Activated CD4-positive, alpha-beta memory T cell treated with anti-CD3 and anti-CD28 coated beads for 36 hours (primary cell): Measurements from ENCODE around the gene NELL1. TPM values are rescaled to one million over a fixed set of nuclear protein-coding genes. Genes with fewer than 3 reads are reported as not detected.

Source experiments
- CTCF ChIA-PET: fragments of 350-600 bp; sonication (Branson Sonifier 250); formaldehyde crosslinking; loops from one replicate; lab custom pipeline; 2021; ENCODE audit warnings: antibody characterized with exemption, inconsistent platforms; lab: Charles Lee
- POLR2A ChIA-PET: fragments of 350-600 bp; sonication (Branson Sonifier 250); formaldehyde crosslinking; loops from one replicate; lab custom pipeline; 2021; ENCODE audit warnings: antibody characterized with exemption; lab: Charles Lee
- DNase-seq: peaks from one replicate; pipeline ENCODE4 v3.0.0-alpha.2; 2020
- H3K27ac Mint-ChIP-seq: one replicate; pipeline ENCODE4 v1.8.0; 2021; ENCODE audit warnings: mixed read lengths
- H3K27me3 Mint-ChIP-seq: one replicate; pipeline ENCODE4 v1.8.0; 2021; ENCODE audit warnings: mixed read lengths
- H3K36me3 Mint-ChIP-seq: one replicate; pipeline ENCODE4 v1.8.0; 2021; ENCODE audit warnings: mixed read lengths
- H3K4me1 Mint-ChIP-seq: one replicate; pipeline ENCODE4 v1.8.0; 2021; ENCODE audit warnings: low read depth, mixed read lengths
- H3K4me3 Mint-ChIP-seq: one replicate; pipeline ENCODE4 v1.8.0; 2021; ENCODE audit warnings: mild to moderate bottlenecking, mixed read lengths
- H3K9me3 Mint-ChIP-seq: one replicate; pipeline ENCODE4 v1.8.0; 2021; ENCODE audit warnings: mixed read lengths
- intact Hi-C: fragments of 100-400 bp; cut with micrococcal nuclease; formaldehyde crosslinking; loops from one replicate; pipeline ENCODE4 v1.15.1; 2023
- total RNA-seq, 2 experiments: library from RNA; stranded (reverse); gene quantifications; one replicate each; pipeline ENCODE4 v1.2.3, GENCODE V29; 2021

The NELL1 gene
- not detected for total RNA-seq

DNA sequence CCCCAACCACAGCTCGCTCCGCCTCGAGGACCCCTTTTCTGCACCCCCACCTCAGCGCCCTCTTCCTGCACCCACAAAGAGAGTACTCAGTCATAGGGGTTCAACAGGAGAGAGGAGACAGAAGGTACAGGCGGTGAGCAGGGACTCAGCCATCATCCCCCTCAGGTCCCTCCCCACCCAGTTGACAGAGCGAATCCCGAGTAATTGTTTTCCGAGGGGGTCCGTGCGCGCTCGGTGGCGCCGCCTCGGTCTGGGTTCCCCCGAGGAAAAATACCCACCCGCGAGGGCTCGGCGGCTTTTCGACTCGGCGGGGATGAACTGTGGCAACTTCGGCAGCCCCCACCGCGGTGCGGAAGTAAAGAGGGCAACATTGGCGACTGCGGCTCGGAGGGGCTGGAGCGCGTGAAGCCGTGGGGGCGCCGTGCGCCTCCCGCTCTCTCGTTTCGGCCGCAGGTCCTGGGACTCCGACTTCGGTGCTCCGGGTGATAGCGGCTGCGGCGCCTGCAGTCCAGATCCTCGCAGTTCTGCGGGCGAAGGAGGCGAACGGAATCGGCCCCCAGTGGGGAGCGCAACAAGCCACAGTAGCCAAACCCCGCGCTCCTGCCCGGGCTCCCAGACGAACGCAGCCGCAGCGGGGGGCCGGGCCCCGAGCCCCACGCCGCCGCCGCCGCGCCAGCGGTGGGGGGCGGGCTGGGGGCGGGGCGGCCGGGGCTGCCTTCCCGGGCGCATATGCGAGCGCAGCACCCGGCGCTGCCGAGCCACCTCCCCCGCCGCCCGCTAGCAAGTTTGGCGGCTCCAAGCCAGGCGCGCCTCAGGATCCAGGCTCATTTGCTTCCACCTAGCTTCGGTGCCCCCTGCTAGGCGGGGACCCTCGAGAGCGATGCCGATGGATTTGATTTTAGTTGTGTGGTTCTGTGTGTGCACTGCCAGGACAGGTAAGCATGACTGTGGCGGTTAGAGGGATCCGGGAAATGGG is at the start of gene NELL1:
NELL1 (plus strand) TSS at position 743 of the 976 bp plus-strand sequence.
- peaks cover 3% of the 10 kb centered on the region for H3K4me1 Mint-ChIP-seq
- intact Hi-C loops = no loop called here
- H3K9me3 Mint-ChIP-seq = no peaks in the 10 kb centered on the region
- POLR2A ChIA-PET = no interaction called here
- H3K36me3 Mint-ChIP-seq = no peaks in the 10 kb centered on the region
- DNase-seq = no peak
- H3K4me3 Mint-ChIP-seq = no peak within 1 kb of the TSS
- peaks cover 48% of the 10 kb centered on the region for H3K27me3 Mint-ChIP-seq
- CTCF ChIA-PET = no interaction called here
- H3K27ac Mint-ChIP-seq = no peak within 1 kb of the TSS

DNA sequence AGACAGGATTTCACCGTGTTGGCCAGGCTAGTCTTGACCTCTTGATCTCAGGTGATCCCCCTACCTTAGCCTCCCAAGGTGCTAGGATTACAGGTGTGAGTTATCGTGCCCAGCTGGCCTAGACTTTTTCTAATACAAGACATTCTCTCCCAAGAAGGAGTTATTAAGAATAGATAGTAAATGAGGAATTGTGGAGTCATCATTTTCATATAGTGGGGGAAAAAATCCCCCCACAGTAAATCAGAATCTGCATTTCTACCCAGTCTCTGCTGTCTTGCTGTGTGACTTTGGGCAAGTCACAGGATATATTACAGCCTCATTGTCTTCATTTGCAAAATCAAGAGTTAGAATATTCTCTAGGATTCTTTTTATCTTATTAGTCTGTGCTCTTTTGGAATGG is 48.4 kb upstream of the NELL1 start:
- ChIA-PET POLR2A (no interaction called here), CTCF (interaction anchor here (0.9 to 1.0 kb wide), 2 partner anchors 11 to 27 kb away, joined by 3 to 4 read pairs; no protein-coding TSS in a partner anchor)
- Mint-ChIP-seq H3K4me1 (no peaks in the 10 kb centered on the region), H3K4me3 (no peak overlapping the region), H3K36me3 (no peaks in the 10 kb centered on the region), H3K27me3 (peaks cover 7% of the 10 kb centered on the region), H3K27ac (no peak overlapping the region), H3K9me3 (no peaks in the 10 kb centered on the region)
- no peak for DNase-seq
- intact Hi-C loops = no loop called here

DNA sequence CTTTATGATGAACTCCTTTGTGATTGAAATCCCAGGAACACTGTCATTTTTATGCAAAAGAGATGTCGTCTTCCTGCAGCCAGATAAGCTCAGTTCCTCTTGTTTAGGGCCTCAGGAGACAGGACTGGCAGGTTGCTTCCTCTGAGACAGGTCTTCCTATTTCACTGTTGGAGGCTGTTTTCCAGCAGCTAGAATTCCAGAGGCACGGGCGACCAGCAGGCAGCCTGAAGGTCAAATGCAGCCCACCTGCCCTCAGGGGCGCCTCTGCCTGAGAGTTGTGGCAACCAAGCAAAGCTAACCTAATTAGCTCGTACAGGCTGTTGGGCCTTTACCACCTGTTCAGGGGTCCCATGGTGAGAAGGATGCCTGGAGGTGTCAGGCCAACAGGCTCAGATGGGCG is 47.7 kb upstream of the NELL1 start:
- ChIA-PET POLR2A (no interaction called here), CTCF (interaction anchor here (1.0 kb wide), 1 partner anchor 12 kb away, joined by 4 read pairs; no protein-coding TSS in a partner anchor)
- no peaks in the 10 kb centered on the region for H3K4me1 Mint-ChIP-seq
- DNase-seq = no peak
- no peak overlapping the region for H3K4me3 Mint-ChIP-seq
- H3K9me3 Mint-ChIP-seq = no peaks in the 10 kb centered on the region
- no peak overlapping the region for H3K27ac Mint-ChIP-seq
- intact Hi-C loops = no loop called here
- H3K27me3 Mint-ChIP-seq = peaks cover 3% of the 10 kb centered on the region
- no peaks in the 10 kb centered on the region for H3K36me3 Mint-ChIP-seq

- DNase-seq = no peak
- Mint-ChIP-seq H3K36me3 (no peaks in the 10 kb centered on the region), H3K27me3 (peaks cover 2% of the 10 kb centered on the region), H3K4me3 (no peak overlapping the region), H3K27ac (no peak overlapping the region), H3K4me1 (no peaks in the 10 kb centered on the region), H3K9me3 (no peaks in the 10 kb centered on the region)
- ChIA-PET CTCF (no interaction called here), POLR2A (no interaction called here)
- intact Hi-C loops = no loop called here
Observed at GRCh38 chr11:20623252-20623651, 46.1 kb upstream of the NELL1 start.

DNA sequence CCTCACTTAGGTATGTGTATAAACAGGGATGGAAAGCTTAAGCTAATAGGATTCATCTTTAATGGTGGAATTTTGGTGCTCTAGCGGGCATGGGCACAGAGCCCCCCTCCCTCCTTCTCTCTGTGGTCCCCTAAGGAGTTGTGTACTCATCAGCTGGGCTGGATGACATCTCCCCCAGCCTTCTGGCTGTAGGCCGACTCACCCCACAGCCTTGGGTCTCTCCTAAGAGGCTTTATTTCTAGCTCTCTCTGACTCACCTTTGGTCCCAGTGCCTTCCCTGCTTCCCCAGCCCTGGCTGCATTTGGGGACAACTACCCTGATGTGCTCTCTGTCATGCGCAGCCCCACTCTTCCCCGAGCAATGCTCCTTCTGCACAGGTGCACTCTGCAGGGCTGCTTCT is 43.1 kb upstream of the NELL1 start:
- no peaks in the 10 kb centered on the region for H3K36me3 Mint-ChIP-seq
- DNase-seq = no peak
- peaks cover 4% of the 10 kb centered on the region for H3K9me3 Mint-ChIP-seq
- POLR2A ChIA-PET = no interaction called here
- H3K4me3 Mint-ChIP-seq = no peak overlapping the region
- no peak overlapping the region for H3K27ac Mint-ChIP-seq
- no peaks in the 10 kb centered on the region for H3K4me1 Mint-ChIP-seq
- CTCF ChIA-PET = no interaction called here
- H3K27me3 Mint-ChIP-seq = peaks cover 2% of the 10 kb centered on the region
- intact Hi-C loops = no loop called here

DNA sequence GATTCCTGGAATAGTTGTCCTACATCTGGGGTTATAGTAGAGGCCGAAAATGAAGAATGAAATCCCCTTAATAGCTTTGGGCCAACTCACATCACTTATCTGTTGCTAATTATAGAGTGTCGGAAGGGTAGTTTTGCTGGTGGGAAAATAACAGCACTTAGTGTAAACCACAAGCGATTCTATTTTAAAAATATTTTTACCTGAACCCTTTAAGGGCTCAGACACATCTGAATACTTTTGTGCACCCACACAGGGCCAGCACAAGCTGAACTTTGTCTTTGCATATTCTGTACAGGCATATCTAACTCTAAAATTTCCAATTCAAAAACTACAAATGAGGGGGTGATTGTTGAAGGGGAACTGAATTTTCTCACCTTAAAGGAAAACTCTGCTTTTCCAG is 42.4 kb upstream of the NELL1 start:
- ChIA-PET CTCF (no interaction called here), POLR2A (no interaction called here)
- H3K4me1 Mint-ChIP-seq = no peaks in the 10 kb centered on the region
- no peaks in the 10 kb centered on the region for H3K36me3 Mint-ChIP-seq
- peaks cover 2% of the 10 kb centered on the region for H3K27me3 Mint-ChIP-seq
- intact Hi-C loops = no loop called here
- no peak for DNase-seq
- H3K9me3 Mint-ChIP-seq = peaks cover 4% of the 10 kb centered on the region
- no peak overlapping the region for H3K27ac Mint-ChIP-seq
- H3K4me3 Mint-ChIP-seq = no peak overlapping the region

DNA sequence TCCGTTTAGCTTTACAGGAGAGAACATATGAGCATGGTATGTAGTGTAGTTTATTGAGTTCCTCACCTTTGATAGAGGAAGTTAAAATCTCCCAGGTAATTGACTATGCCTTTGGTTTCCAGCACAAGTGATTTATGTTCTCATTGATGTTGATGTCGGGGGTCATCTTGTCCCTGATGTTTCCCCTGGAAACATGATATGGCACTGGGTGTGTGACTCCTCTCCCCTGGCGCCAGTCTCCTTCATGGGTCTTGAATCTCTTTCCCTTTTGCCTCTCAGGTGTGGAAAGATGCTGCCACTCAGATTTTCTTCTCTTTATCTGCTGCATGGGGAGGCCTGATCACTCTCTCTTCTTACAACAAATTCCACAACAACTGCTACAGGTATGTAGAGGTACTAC is 41.7 kb upstream of the NELL1 start:
- H3K4me3 Mint-ChIP-seq = no peak overlapping the region
- H3K27me3 Mint-ChIP-seq = peaks cover 2% of the 10 kb centered on the region
- intact Hi-C loops = no loop called here
- H3K27ac Mint-ChIP-seq = no peak overlapping the region
- CTCF ChIA-PET = no interaction called here
- H3K9me3 Mint-ChIP-seq = peaks cover 4% of the 10 kb centered on the region
- POLR2A ChIA-PET = no interaction called here
- no peak for DNase-seq
- H3K4me1 Mint-ChIP-seq = no peaks in the 10 kb centered on the region
- no peaks in the 10 kb centered on the region for H3K36me3 Mint-ChIP-seq

GRCh38 chr11:20631519-20632168 is 37.7 kb upstream of the NELL1 start:
- Mint-ChIP-seq H3K36me3 (no peaks in the 10 kb centered on the region), H3K27me3 (peaks cover 2% of the 10 kb centered on the region), H3K4me3 (no peak overlapping the region), H3K4me1 (no peaks in the 10 kb centered on the region), H3K9me3 (peaks cover 4% of the 10 kb centered on the region), H3K27ac (no peak overlapping the region)
- POLR2A ChIA-PET = no interaction called here
- CTCF ChIA-PET = no interaction called here
- intact Hi-C loops = no loop called here
- DNase-seq = no peak

DNA sequence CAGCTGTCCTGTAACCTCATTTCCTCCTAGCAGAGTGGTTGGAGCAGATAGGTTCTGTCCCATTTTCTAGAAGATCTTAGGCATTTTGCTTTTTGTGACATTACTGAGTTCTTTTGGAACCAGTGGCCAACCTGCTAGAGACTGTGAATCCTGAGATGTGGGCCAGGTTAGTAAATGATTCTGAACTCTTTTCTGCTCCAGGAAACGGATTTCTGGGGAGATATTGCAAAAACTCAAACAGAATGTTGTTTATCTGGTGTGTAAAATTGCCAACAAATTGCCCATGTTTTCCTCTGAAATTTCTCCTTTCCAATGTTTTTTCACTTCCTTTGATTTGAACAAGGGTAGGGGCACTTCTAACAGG is 37.2 kb upstream of the NELL1 start:
- POLR2A ChIA-PET = no interaction called here
- H3K36me3 Mint-ChIP-seq = no peaks in the 10 kb centered on the region
- peaks cover 2% of the 10 kb centered on the region for H3K27me3 Mint-ChIP-seq
- H3K9me3 Mint-ChIP-seq = peaks cover 4% of the 10 kb centered on the region
- intact Hi-C loops = no loop called here
- CTCF ChIA-PET = no interaction called here
- no peak overlapping the region for H3K4me3 Mint-ChIP-seq
- H3K27ac Mint-ChIP-seq = no peak overlapping the region
- H3K4me1 Mint-ChIP-seq = no peaks in the 10 kb centered on the region
- no peak for DNase-seq

DNA sequence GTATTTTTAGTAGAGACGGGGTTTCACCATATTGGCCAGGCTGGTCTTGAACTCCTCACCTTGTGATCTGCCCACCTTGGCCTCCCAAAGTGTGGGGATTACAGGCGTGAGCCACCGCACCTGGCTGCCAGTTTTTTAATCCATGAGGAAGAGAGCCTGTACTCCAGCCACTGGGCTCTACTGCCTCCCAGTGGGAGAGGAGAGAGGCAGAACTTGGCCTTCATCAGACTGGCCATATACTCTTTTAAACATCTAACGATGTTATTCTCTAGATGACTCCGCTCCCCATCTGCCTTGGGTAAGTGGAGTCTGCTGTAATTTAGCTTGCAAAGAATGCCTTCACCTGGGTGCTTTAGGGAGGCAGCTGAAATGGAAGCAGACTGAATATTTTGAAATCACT is 35.3 kb upstream of the NELL1 start:
- no peak for DNase-seq
- Mint-ChIP-seq H3K36me3 (no peaks in the 10 kb centered on the region), H3K4me1 (no peaks in the 10 kb centered on the region), H3K4me3 (no peak overlapping the region), H3K27me3 (peaks cover 2% of the 10 kb centered on the region), H3K9me3 (peaks cover 4% of the 10 kb centered on the region), H3K27ac (no peak overlapping the region)
- POLR2A ChIA-PET = no interaction called here
- intact Hi-C loops = no loop called here
- CTCF ChIA-PET = no interaction called here

DNA sequence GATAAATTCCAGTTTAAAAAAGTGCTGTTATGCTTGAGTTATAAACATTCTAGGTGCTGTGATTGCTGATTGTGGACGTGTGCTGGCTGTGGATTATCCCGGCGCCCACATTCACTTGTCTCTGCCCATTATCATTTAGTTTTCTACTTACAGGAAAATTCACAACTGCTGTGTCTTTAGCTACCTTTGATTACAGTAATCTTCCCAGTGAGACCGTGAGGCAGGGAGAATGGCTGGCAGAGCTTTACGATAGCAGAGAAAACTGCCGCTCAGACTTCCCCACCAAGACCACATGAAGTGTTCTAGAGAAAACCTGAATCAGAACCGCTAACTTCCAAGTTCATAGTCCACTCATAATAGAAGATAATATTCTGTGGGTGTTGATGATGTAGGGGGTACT is 34.6 kb upstream of the NELL1 start:
- intact Hi-C loops = no loop called here
- Mint-ChIP-seq H3K9me3 (peaks cover 4% of the 10 kb centered on the region), H3K27me3 (peaks cover 2% of the 10 kb centered on the region)

DNA sequence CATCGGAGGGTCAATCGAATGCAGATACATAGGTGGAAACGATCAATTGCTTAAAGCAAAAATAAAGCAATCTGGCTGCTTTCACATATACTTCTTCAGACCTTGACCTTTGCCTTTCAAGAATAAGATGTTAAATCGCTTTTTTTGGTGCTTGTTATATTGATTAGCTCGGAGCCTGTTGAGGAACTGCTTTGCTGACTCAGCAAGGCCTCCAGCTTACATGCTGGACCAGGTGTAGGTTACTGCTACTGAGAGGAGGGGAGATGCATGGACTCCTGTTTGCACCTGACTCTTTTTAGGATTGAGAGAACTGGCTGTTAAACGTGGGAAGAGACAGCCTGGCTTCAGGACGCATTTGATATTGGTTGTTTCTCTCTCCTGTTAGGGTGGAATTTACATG is 31.3 kb upstream of the NELL1 start:
- Mint-ChIP-seq H3K36me3 (no peaks in the 10 kb centered on the region), H3K9me3 (no peaks in the 10 kb centered on the region), H3K27ac (no peak overlapping the region), H3K27me3 (peaks cover 2% of the 10 kb centered on the region), H3K4me1 (no peaks in the 10 kb centered on the region), H3K4me3 (no peak overlapping the region)
- intact Hi-C loops = no loop called here
- ChIA-PET CTCF (no interaction called here), POLR2A (no interaction called here)
- DNase-seq = no peak

More for the DNA sequence above, 34.6 kb upstream of the NELL1 start:
- H3K4me3 Mint-ChIP-seq = no peak overlapping the region
- no peak overlapping the region for H3K27ac Mint-ChIP-seq
- no peak for DNase-seq
- CTCF ChIA-PET = no interaction called here
- no peaks in the 10 kb centered on the region for H3K36me3 Mint-ChIP-seq
- H3K4me1 Mint-ChIP-seq = no peaks in the 10 kb centered on the region
- POLR2A ChIA-PET = no interaction called here
